Smooth muscle cell (in vitro differentiated cells): Measurements from ENCODE around the gene APLN. TPM values are rescaled to one million over a fixed set of nuclear protein-coding genes. Genes with fewer than 3 reads are reported as not detected.

Experiments used
- DNase-seq: peaks from one replicate; lab custom pipeline; 2025; ENCODE audit not compliant: unreplicated experiment; lab: John Stamatoyannopoulos, UW
- H2AFZ ChIP-seq: fragments of 200-600 bp; sonication (generic); 2 replicates; pipeline ENCODE4 v1.6.0; 2016; ENCODE audit warnings: antibody characterized with exemption, low read depth, mild to moderate bottlenecking
- H3F3A ChIP-seq: fragments of 200-600 bp; sonication (generic); 2 replicates; pipeline ENCODE4 v1.6.0; 2017; ENCODE audit warnings: antibody characterized with exemption, low read depth
- H3K27ac ChIP-seq: fragments of 200-600 bp; sonication (generic); 2 replicates; pipeline ENCODE4 v1.5.1; 2016; ENCODE audit warnings: low read depth, mild to moderate bottlenecking
- H3K27me3 ChIP-seq: fragments of 200-600 bp; sonication (generic); 2 replicates; pipeline ENCODE4 v1.6.1; 2016; ENCODE audit warnings: low read depth, mild to moderate bottlenecking
- H3K36me3 ChIP-seq: fragments of 200-600 bp; sonication (generic); 2 replicates; pipeline ENCODE4 v1.5.1; 2016; ENCODE audit warnings: low read depth
- H3K4me1 ChIP-seq: fragments of 200-600 bp; sonication (generic); 2 replicates; pipeline ENCODE4 v1.5.1; 2016; ENCODE audit warnings: low read depth
- H3K4me2 ChIP-seq: fragments of 200-600 bp; sonication (generic); 2 replicates; pipeline ENCODE4 v1.6.0; 2016; ENCODE audit warnings: mild to moderate bottlenecking
- H3K4me3 ChIP-seq: fragments of 200-600 bp; sonication (generic); 2 replicates; pipeline ENCODE4 v1.5.1; 2016; ENCODE audit warnings: mild to moderate bottlenecking
- H3K79me2 ChIP-seq: fragments of 200-600 bp; sonication (generic); 2 replicates; pipeline ENCODE4 v1.6.0; 2016; ENCODE audit warnings: low read depth, mild to moderate bottlenecking
- H3K9ac ChIP-seq: fragments of 200-600 bp; sonication (generic); 2 replicates; pipeline ENCODE4 v1.6.0; 2016; ENCODE audit warnings: low read depth
- H3K9me3 ChIP-seq: fragments of 200-600 bp; sonication (generic); replicated peaks from 2 replicates; pipeline ENCODE4 v1.5.1; 2016; ENCODE audit warnings: low read depth
- H4K20me1 ChIP-seq: fragments of 200-600 bp; sonication (generic); 2 replicates; pipeline ENCODE4 v1.6.0; 2016; ENCODE audit warnings: low read depth
- WGBS: methylation state at CpG from one replicate; pipeline ENCODE4 v1.1.7; 2016; ENCODE audit warnings: low lambda C conversion rate; 5-methylcytosine and 5-hydroxymethylcytosine counted together
- polyA plus RNA-seq: library from polyadenylated mRNA; unstranded; fragments of >200 nt; fragmentation: Nextera tagmentation; extraction: Ambion mirVana; gene quantifications from 2 replicates; pipeline ENCODE4 v1.2.1, GENCODE V29; 2016
- total RNA-seq: library from RNA; depleted of rRNA; stranded (reverse); fragments of >200 nt; gene quantifications from 2 replicates; pipeline ENCODE4 v1.2.3, GENCODE V29; 2014
- TF ChIP-seq, protein P1 (sequence below): fragments of 200-600 bp; sonication (generic); IDR thresholded peaks from 2 replicates; pipeline ENCODE4 v1.5.1; 2017; ENCODE audit warnings: borderline replicate concordance, mild to moderate bottlenecking, antibody characterized with exemption; ENCODE audit not compliant: insufficient read depth, poor library complexity, severe bottlenecking

The APLN gene
- total and polyA plus RNA-seq, 2 experiments from 2014 or later, result 0.04 to 0.78 TPM

DNA sequence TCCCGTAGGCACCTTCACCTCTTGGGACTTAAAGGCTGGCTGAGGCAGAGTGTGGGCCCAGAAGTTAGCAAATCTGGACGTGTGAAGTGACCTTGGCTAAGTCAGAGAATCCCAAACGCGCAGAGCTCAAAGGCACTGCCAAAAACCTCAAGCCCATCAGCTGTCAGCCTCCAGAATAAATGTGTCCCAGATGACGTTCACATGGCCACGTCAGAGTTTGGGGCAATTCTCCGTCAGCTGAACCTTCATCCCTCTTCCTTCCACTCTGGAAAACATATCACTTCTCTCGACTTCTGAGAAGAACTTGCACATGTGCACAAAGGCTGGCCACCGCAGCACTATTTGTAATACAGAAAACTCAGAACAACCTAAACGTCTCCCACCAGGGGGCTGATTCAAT lies 35.7 kb upstream of the APLN start:
- H4K20me1 ChIP-seq, result no peaks in the 10 kb centered on the region
- H3K4me2 ChIP-seq, result no peak overlapping the region
- no peaks in the 10 kb centered on the region for H3K9me3 ChIP-seq
- no peak overlapping the region for H3K4me3 ChIP-seq
- no peaks in the 10 kb centered on the region for H3K36me3 ChIP-seq
- no peak for DNase-seq
- H2AFZ ChIP-seq, result no peak overlapping the region
- H3F3A ChIP-seq, result no peaks in the 10 kb centered on the region
- H3K27ac ChIP-seq, result no peak overlapping the region
- TF ChIP-seq, protein P1, sequence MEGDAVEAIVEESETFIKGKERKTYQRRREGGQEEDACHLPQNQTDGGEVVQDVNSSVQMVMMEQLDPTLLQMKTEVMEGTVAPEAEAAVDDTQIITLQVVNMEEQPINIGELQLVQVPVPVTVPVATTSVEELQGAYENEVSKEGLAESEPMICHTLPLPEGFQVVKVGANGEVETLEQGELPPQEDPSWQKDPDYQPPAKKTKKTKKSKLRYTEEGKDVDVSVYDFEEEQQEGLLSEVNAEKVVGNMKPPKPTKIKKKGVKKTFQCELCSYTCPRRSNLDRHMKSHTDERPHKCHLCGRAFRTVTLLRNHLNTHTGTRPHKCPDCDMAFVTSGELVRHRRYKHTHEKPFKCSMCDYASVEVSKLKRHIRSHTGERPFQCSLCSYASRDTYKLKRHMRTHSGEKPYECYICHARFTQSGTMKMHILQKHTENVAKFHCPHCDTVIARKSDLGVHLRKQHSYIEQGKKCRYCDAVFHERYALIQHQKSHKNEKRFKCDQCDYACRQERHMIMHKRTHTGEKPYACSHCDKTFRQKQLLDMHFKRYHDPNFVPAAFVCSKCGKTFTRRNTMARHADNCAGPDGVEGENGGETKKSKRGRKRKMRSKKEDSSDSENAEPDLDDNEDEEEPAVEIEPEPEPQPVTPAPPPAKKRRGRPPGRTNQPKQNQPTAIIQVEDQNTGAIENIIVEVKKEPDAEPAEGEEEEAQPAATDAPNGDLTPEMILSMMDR, result no peak
- no peaks in the 10 kb centered on the region for H3K27me3 ChIP-seq
- H3K9ac ChIP-seq, result no peak overlapping the region
- H3K4me1 ChIP-seq, result no peaks in the 10 kb centered on the region
- 81% methylated on average over 10 of the region's 10 CpGs for WGBS
- H3K79me2 ChIP-seq, result no peaks in the 10 kb centered on the region

DNA sequence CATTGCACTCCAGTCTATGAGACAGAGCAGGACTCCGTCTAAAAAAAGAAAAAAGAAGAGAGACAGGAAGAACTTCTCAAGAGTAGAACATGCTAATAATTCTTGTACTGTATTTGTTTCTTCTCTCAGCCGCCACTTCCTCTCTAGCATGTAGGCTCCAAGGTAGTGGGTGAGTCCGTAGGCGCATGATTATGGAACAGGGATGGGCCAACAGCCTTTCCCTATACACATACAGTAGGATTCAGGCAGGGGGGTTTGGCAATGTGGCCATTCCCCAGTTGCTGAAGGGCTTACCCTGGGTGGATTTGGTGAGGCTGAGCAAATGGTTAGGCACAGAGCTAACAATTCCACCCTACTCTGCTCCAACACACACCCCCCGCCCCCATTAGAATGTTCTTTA lies 35.0 kb upstream of the APLN start:
- no peaks in the 10 kb centered on the region for H3K36me3 ChIP-seq
- no peak overlapping the region for H3K9ac ChIP-seq
- DNase-seq, result no peak

DNA sequence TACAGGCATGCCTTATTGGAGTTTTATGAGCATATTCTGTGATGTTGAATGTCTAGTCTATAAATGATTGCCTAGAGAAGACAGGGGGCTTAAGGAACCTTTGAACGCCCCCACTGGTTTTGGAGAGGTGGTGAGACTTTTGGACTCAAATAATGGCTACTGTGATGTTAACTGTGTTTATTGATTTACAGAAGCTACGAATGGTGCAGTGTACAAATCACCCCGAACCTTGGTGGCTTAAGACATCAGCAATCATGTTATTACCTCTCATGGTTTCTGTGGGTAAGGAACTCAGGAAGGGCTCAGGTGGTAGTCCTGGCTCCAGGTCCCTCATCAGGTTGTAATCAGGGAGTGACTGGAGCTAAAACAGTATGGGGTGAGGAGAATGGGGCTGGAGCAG lies 33.3 kb upstream of the APLN start:
- Histone ChIP-seq H2AFZ (no peak overlapping the region), H3K27ac (no peak overlapping the region), H3K9ac (no peak overlapping the region), H3K4me1 (no peaks in the 10 kb centered on the region), H3K4me2 (no peak overlapping the region), H3F3A (no peaks in the 10 kb centered on the region), H3K9me3 (no peaks in the 10 kb centered on the region), H4K20me1 (no peaks in the 10 kb centered on the region), H3K79me2 (no peaks in the 10 kb centered on the region), H3K4me3 (no peak overlapping the region), H3K36me3 (no peaks in the 10 kb centered on the region), H3K27me3 (no peaks in the 10 kb centered on the region)
- no peak for DNase-seq
- TF ChIP-seq, protein P1, result no peak
- 80% methylated on average over 3 of the region's 3 CpGs for WGBS

More for the DNA sequence above, 35.0 kb upstream of the APLN start:
- Histone ChIP-seq H3K4me1 (no peaks in the 10 kb centered on the region), H3K27ac (no peak overlapping the region), H3K79me2 (no peaks in the 10 kb centered on the region), H3F3A (no peaks in the 10 kb centered on the region), H3K27me3 (no peaks in the 10 kb centered on the region), H3K4me3 (no peak overlapping the region), H3K4me2 (no peak overlapping the region), H4K20me1 (no peaks in the 10 kb centered on the region), H3K9me3 (no peaks in the 10 kb centered on the region), H2AFZ (no peak overlapping the region)
- TF ChIP-seq, protein P1, result no peak
- 94% methylated on average over 5 of the region's 5 CpGs for WGBS

DNA sequence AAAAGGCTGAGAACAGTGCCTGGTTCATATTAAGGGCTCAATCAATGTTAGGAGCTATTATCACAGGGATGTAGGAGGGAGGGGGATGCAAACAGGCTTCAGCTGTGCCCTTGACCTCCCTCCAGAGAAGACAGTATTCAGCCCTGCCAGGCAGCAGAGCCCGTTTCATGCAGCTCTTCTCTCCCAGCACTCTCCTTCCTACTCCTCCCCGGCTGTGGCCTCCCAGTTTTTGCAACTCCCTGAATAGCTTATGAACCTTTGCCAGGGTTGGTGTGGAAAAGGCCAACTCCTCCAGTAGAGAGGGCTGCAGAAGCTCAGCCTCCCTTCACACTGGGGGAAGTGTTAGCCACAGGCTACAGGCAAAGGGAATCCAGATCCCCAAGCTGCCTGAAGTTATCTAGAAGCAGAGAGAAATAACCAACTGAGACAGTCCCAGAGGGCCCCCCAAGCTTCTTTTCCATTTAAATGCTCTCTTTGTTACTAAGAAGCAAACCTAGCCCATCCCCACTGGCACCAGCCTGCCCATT lies 31.7 kb upstream of the APLN start:
- H3K36me3 ChIP-seq, result no peaks in the 10 kb centered on the region
- DNase-seq, result no peak
- H3K4me3 ChIP-seq, result no peak overlapping the region
- TF ChIP-seq, protein P1, result no peak
- H4K20me1 ChIP-seq, result no peaks in the 10 kb centered on the region
- no peaks in the 10 kb centered on the region for H3K79me2 ChIP-seq
- no peaks in the 10 kb centered on the region for H3K4me1 ChIP-seq
- H3K9me3 ChIP-seq, result no peaks in the 10 kb centered on the region
- H3K27ac ChIP-seq, result no peak overlapping the region
- H3F3A ChIP-seq, result no peaks in the 10 kb centered on the region
- 56% methylated on average over 2 of the region's 2 CpGs for WGBS
- no peak overlapping the region for H2AFZ ChIP-seq
- no peak overlapping the region for H3K9ac ChIP-seq
- no peaks in the 10 kb centered on the region for H3K27me3 ChIP-seq
- no peak overlapping the region for H3K4me2 ChIP-seq
